Measurements from ENCODE around the gene CAMK2D.
A peak's percentile ranks its signal among the peaks of the same experiment; 100 is the strongest.

CAMK2D gene

GRCh38 chr4:113447061-113447460 is 314.5 kb downstream of the CAMK2D start:
- DNase-seq (ENCODE audit: low read depth) = no peak
- TF ChIP-seq CTCF (conservative IDR thresholded peaks at IDR 0.05; ENCODE audit: low read depth, low read length) = no peak
- no peak overlapping the region for H3K4me3 ChIP-seq (ENCODE audit: low read length)

GRCh38 chr4:113446019-113446418 is 315.5 kb downstream of the CAMK2D start:
- H3K4me3 ChIP-seq (ENCODE audit: low read length) = no peak overlapping the region
- no peak for TF ChIP-seq CTCF (conservative IDR thresholded peaks at IDR 0.05; ENCODE audit: low read depth, low read length)
- peak; percentile 52 for DNase-seq (ENCODE audit: low read depth)

- H3K4me3 ChIP-seq (ENCODE audit: low read length) = no peak overlapping the region
- peak; percentile 67 for DNase-seq (ENCODE audit: low read depth)
- no peak for TF ChIP-seq CTCF (conservative IDR thresholded peaks at IDR 0.05; ENCODE audit: low read depth, low read length)
These were observed 316.3 kb downstream of the CAMK2D start for GRCh38 chr4:113445286-113445685.

- no peak for TF ChIP-seq CTCF (conservative IDR thresholded peaks at IDR 0.05; ENCODE audit: low read depth, low read length)
- no peak overlapping the region for H3K4me3 ChIP-seq (ENCODE audit: low read length)
- no peak for DNase-seq (ENCODE audit: low read depth)
These were observed 317.2 kb downstream of the CAMK2D start for GRCh38 chr4:113444386-113444785.

- no peak for TF ChIP-seq CTCF (conservative IDR thresholded peaks at IDR 0.05; ENCODE audit: low read depth, low read length)
- DNase-seq (ENCODE audit: low read depth) = no peak
These were observed 318.7 kb downstream of the CAMK2D start for GRCh38 chr4:113442826-113443225.

GRCh38 chr4:113440371-113440770 is 321.2 kb downstream of the CAMK2D start:
- no peak overlapping the region for H3K4me3 ChIP-seq (ENCODE audit: low read length)
- TF ChIP-seq CTCF (conservative IDR thresholded peaks at IDR 0.05; ENCODE audit: low read depth, low read length) = no peak
- DNase-seq (ENCODE audit: low read depth) = no peak

More at GRCh38 chr4:113442826-113443225, 318.7 kb downstream of the CAMK2D start:
- no peak overlapping the region for H3K4me3 ChIP-seq (ENCODE audit: low read length)

GRCh38 chr4:113438596-113438995 is 322.9 kb downstream of the CAMK2D start:
- no peak for DNase-seq (ENCODE audit: low read depth)
- TF ChIP-seq CTCF (conservative IDR thresholded peaks at IDR 0.05; ENCODE audit: low read depth, low read length) = no peak
- H3K4me3 ChIP-seq (ENCODE audit: low read length) = no peak overlapping the region
